HEK293 (cell line): Measurements from ENCODE around the gene IGSF21.

Source experiments
- CTCF ChIA-PET: fragments of 350-600 bp; formaldehyde crosslinking; extraction: SDS; loops from one replicate; lab custom pipeline; 2021; ENCODE audit warnings: antibody characterized with exemption; lab: Yijun Ruan, JAX
- POLR2A ChIA-PET: fragments of 300-600 bp; formaldehyde crosslinking; extraction: SDS; loops from one replicate; lab custom pipeline; 2020; ENCODE audit warnings: antibody characterized with exemption, inconsistent platforms; lab: Yijun Ruan, JAX
- H3K27ac ChIP-seq: fragments of 200-500 bp; sonication (Bioruptor generic); 2 replicates; pipeline ENCODE4 v1.5.1; 2014; ENCODE audit warnings: low read depth, low read length, control low read depth, inconsistent platforms; ENCODE audit errors: extremely low read depth
- H3K36me3 ChIP-seq, 2 experiments: fragments of 200-500 bp in 1 of 2; sonication (Bioruptor generic) in 1 of 2; 1 replicate in 1 of 2; 2 replicates in 1 of 2; pipeline ENCODE4 v1.5.1; 2014 to 2017; ENCODE audit warnings: inconsistent platforms in 2 of 2, low read length in 2 of 2; ENCODE audit not compliant: control insufficient read depth in 2 of 2, insufficient read depth in 1 of 2
- H3K4me1 ChIP-seq: fragments of 200-500 bp; sonication (Bioruptor generic); 2 replicates; pipeline ENCODE4 v1.5.1; 2014; ENCODE audit warnings: mild to moderate bottlenecking, low read length, inconsistent platforms; ENCODE audit not compliant: control insufficient read depth, insufficient read depth
- H3K4me3 ChIP-seq: 2 replicates; pipeline ENCODE4 v1.5.1; 2011; ENCODE audit warnings: low read depth, mild to moderate bottlenecking, control low read depth, low read length, moderate library complexity
- H3K9me3 ChIP-seq: fragments of 200-500 bp; sonication (Bioruptor generic); 2 replicates; pipeline ENCODE4 v1.5.1; 2014; ENCODE audit warnings: low read depth, low read length, inconsistent platforms; ENCODE audit not compliant: control insufficient read depth, insufficient read depth
- CTCF ChIP-seq: fragments of 450-650 bp; formaldehyde crosslinking; IDR thresholded peaks from 2 replicates; pipeline ENCODE4 v1.5.1; 2016; ENCODE audit warnings: missing biosample characterization, missing genetic modification characterization
- EGR2 ChIP-seq: fragments of 450-650 bp; formaldehyde crosslinking; IDR thresholded peaks from 2 replicates; pipeline ENCODE4 v1.5.1; 2016; ENCODE audit warnings: low read depth, missing biosample characterization, missing genetic modification characterization
- GLI2 ChIP-seq: fragments of 450-650 bp; formaldehyde crosslinking; IDR thresholded peaks from 2 replicates; pipeline ENCODE4; 2017; ENCODE audit warnings: missing biosample characterization, missing genetic modification characterization, low read depth, borderline replicate concordance
- GLIS1 ChIP-seq: fragments of 450-650 bp; formaldehyde crosslinking; IDR thresholded peaks from 2 replicates; pipeline ENCODE4 v1.5.1; 2016; ENCODE audit warnings: missing biosample characterization, missing genetic modification characterization
- HOXD13 ChIP-seq: sonication (generic); formaldehyde crosslinking; IDR thresholded peaks from 2 replicates; pipeline ENCODE4 v1.8.0; 2022; ENCODE audit warnings: missing genetic modification reagents, borderline replicate concordance
- SP7 ChIP-seq: fragments of 450-650 bp; formaldehyde crosslinking; IDR thresholded peaks from 2 replicates; pipeline ENCODE4 v1.5.1; 2016; ENCODE audit warnings: missing biosample characterization, missing genetic modification characterization
- TCF7L2 ChIP-seq: IDR thresholded peaks from 2 replicates; pipeline ENCODE4 v1.6.1; 2011; ENCODE audit warnings: low read depth, mild to moderate bottlenecking, inconsistent platforms, low read length, moderate library complexity, borderline replicate concordance
- ZBTB17 ChIP-seq: fragments of 450-650 bp; formaldehyde crosslinking; IDR thresholded peaks from 2 replicates; pipeline ENCODE4 v1.5.1; 2016; ENCODE audit warnings: missing biosample characterization, missing genetic modification characterization
- ZBTB44 ChIP-seq: fragments of 450-650 bp; IDR thresholded peaks from 2 replicates; pipeline ENCODE4 v1.5.1; 2018; ENCODE audit warnings: missing biosample characterization, mild to moderate bottlenecking, missing genetic modification characterization
- ZBTB7A ChIP-seq: fragments of 450-650 bp; formaldehyde crosslinking; IDR thresholded peaks from 2 replicates; pipeline ENCODE4 v1.5.1; 2016; ENCODE audit warnings: low read depth, missing biosample characterization, missing genetic modification characterization
- ZBTB8A ChIP-seq: fragments of 450-650 bp; formaldehyde crosslinking; IDR thresholded peaks from 2 replicates; pipeline ENCODE4 v1.5.1; 2016; ENCODE audit warnings: missing biosample characterization, missing genetic modification characterization
- ZFHX2 ChIP-seq: fragments of 450-650 bp; formaldehyde crosslinking; conservative IDR thresholded peaks from 2 replicates; pipeline ENCODE4 v1.5.1; 2016; ENCODE audit warnings: missing biosample characterization, missing genetic modification characterization
- ZFP3 ChIP-seq: fragments of 450-650 bp; formaldehyde crosslinking; IDR thresholded peaks from 2 replicates; pipeline ENCODE4 v1.5.1; 2016; ENCODE audit warnings: low read depth, missing biosample characterization, missing genetic modification characterization
- ZNF114 ChIP-seq: fragments of 450-650 bp; formaldehyde crosslinking; IDR thresholded peaks from 2 replicates; pipeline ENCODE4 v1.5.0; 2017; ENCODE audit warnings: missing biosample characterization, missing genetic modification characterization
- ZNF169 ChIP-seq: fragments of 450-650 bp; formaldehyde crosslinking; IDR thresholded peaks from 2 replicates; pipeline ENCODE4 v1.5.1; 2016; ENCODE audit warnings: missing biosample characterization, missing genetic modification characterization
- ZNF174 ChIP-seq: fragments of 450-650 bp; formaldehyde crosslinking; IDR thresholded peaks from 2 replicates; pipeline ENCODE4 v1.5.0; 2017; ENCODE audit warnings: missing biosample characterization, mild to moderate bottlenecking, missing genetic modification characterization
- ZNF184 ChIP-seq: fragments of 450-650 bp; IDR thresholded peaks from 2 replicates; pipeline ENCODE4 v1.5.1; 2018; ENCODE audit warnings: missing biosample characterization, mild to moderate bottlenecking, missing genetic modification characterization
- ZNF324 ChIP-seq: fragments of 450-650 bp; formaldehyde crosslinking; IDR thresholded peaks from 2 replicates; pipeline ENCODE4 v1.5.1; 2016; ENCODE audit warnings: missing biosample characterization, missing genetic modification characterization
- ZNF37A ChIP-seq: fragments of 450-650 bp; IDR thresholded peaks from 2 replicates; pipeline ENCODE4 v1.5.1; 2018; ENCODE audit warnings: missing biosample characterization, missing genetic modification characterization
- ZNF404 ChIP-seq: fragments of 450-650 bp; formaldehyde crosslinking; IDR thresholded peaks from 2 replicates; pipeline ENCODE4 v1.5.1; 2017; ENCODE audit warnings: missing biosample characterization, missing genetic modification characterization
- ZNF423 ChIP-seq: fragments of 450-650 bp; formaldehyde crosslinking; IDR thresholded peaks from 2 replicates; pipeline ENCODE4 v1.5.1; 2016; ENCODE audit warnings: missing biosample characterization, missing genetic modification characterization
- ZNF433 ChIP-seq: fragments of 450-650 bp; formaldehyde crosslinking; IDR thresholded peaks from 2 replicates; pipeline ENCODE4 v1.5.1; 2016; ENCODE audit warnings: missing biosample characterization, missing genetic modification characterization, low read depth
- ZNF473 ChIP-seq: fragments of 450-650 bp; formaldehyde crosslinking; IDR thresholded peaks from 2 replicates; pipeline ENCODE4 v1.5.1; 2017; ENCODE audit warnings: missing biosample characterization, missing genetic modification characterization
- ZNF548 ChIP-seq: fragments of 450-650 bp; formaldehyde crosslinking; IDR thresholded peaks from 2 replicates; pipeline ENCODE4 v1.5.1; 2016; ENCODE audit warnings: missing biosample characterization, missing genetic modification characterization
- ZNF654 ChIP-seq: fragments of 450-650 bp; formaldehyde crosslinking; IDR thresholded peaks from 2 replicates; pipeline ENCODE4 v1.5.1; 2016; ENCODE audit warnings: low read depth, missing biosample characterization, missing genetic modification characterization
- ZNF701 ChIP-seq: fragments of 450-650 bp; formaldehyde crosslinking; IDR thresholded peaks from 2 replicates; pipeline ENCODE4 v1.5.1; 2016; ENCODE audit warnings: missing biosample characterization, missing genetic modification characterization
- ZNF777 ChIP-seq: fragments of 450-650 bp; formaldehyde crosslinking; IDR thresholded peaks from 2 replicates; pipeline ENCODE4 v1.5.1; 2017; ENCODE audit warnings: missing biosample characterization, missing genetic modification characterization, borderline replicate concordance
- ZSCAN16 ChIP-seq: fragments of 450-650 bp; formaldehyde crosslinking; IDR thresholded peaks from 2 replicates; pipeline ENCODE4 v1.5.1; 2016; ENCODE audit warnings: missing biosample characterization, missing genetic modification characterization

IGSF21 gene

DNA sequence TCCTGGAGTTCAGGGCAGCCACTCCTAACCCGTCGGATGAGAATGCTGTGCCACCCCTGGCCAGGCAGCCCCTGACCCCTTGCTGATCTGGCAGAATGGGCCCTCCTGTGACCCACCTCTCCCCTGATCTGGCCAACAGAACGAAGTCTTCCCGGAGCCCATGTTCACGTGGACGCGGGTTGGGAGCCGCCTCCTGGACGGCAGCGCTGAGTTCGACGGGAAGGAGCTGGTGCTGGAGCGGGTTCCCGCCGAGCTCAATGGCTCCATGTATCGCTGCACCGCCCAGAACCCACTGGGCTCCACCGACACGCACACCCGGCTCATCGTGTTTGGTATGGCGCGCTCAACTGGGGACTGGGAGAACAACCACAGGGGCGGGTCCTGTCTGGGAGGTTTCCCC, 269.1 kb downstream of the IGSF21 start (continued):
- TF ChIP-seq ZFP3 (tag by site-specific recombination): no peak
- no peak for TF ChIP-seq ZBTB8A (tag by site-specific recombination)
- no peak for TF ChIP-seq ZBTB17 (tag by site-specific recombination)
- no peak for TF ChIP-seq ZNF548 (tag by site-specific recombination)
- no peak for TF ChIP-seq ZNF37A (tag by site-specific recombination)

DNA sequence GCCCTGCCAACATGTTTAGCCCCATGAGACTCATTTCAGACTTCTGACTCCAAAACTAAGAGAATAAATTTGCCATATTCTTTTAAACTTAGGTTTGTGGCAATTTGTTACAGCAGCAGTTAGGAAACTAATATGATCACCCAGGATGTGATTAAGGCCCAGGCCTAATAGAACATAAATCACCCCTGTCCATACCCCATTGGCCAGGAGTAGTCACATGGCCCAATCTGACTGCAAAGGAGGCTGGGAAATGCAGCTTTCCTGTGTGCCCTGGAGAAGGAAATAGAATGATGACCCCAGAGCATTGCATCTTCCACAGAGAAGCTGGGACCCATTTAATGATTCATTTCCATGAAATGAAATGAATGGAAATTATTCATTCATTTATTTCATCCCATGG, 272.7 kb downstream of the IGSF21 start:
- ChIA-PET CTCF (no interaction called here), POLR2A (no interaction called here)
- Histone ChIP-seq H3K4me1 (no peaks in the 10 kb centered on the region), H3K36me3 (no peaks in the 10 kb centered on the region), H3K27ac (no peak overlapping the region), H3K4me3 (no peak overlapping the region), H3K9me3 (no peaks in the 10 kb centered on the region)
- TF ChIP-seq HOXD13 (CRISPR knock-in tag) (no peak), ZBTB8A (tag by site-specific recombination) (no peak)

DNA sequence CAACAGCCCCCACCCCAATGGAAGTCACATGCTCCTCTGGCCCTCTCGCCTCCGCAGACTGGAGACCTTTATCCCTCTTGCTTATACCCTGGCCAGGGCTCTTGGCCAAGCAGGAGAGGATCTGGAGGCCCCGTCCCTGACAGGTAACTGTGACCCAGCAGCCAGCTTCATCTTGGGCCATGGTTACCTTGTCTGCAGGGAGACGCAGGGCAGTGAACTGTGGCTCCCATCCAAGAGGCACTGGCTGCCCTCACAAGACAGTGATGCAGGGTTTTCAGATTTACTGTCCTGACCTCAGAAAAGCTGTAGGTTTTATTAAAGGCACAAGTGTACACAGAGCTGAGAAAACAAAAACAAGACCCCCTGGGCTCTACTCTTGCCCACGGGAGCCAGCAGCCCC, 276.5 kb downstream of the IGSF21 start:
- Histone ChIP-seq H3K4me1 (no peaks in the 10 kb centered on the region), H3K4me3 (no peak overlapping the region), H3K9me3 (no peaks in the 10 kb centered on the region), H3K27ac (no peak overlapping the region), H3K36me3 (no peaks in the 10 kb centered on the region)
- POLR2A ChIA-PET: no interaction called here
- no peak for TF ChIP-seq ZNF654 (tag by site-specific recombination)
- no peak for TF ChIP-seq CTCF (tag by site-specific recombination)
- TF ChIP-seq ZNF324 (tag by site-specific recombination): no peak
- no peak for TF ChIP-seq ZNF404 (tag by site-specific recombination)
- no peak for TF ChIP-seq ZNF174 (tag by site-specific recombination)
- TF ChIP-seq ZSCAN16 (tag by site-specific recombination): no peak
- no peak for TF ChIP-seq GLIS1 (tag by site-specific recombination)
- no peak for TF ChIP-seq ZNF37A (tag by site-specific recombination)
- no peak for TF ChIP-seq SP7
- TF ChIP-seq GLI2 (tag by site-specific recombination): no peak
- CTCF ChIA-PET: interaction anchor here (0.7 kb wide), 1 partner anchor 42 kb away, joined by 3 read pairs; no protein-coding TSS in a partner anchor

GRCh38 chr1:18384471-18384870, 276.9 kb downstream of the IGSF21 start:
- Histone ChIP-seq H3K27ac (no peak overlapping the region), H3K4me1 (no peaks in the 10 kb centered on the region), H3K4me3 (no peak overlapping the region), H3K36me3 (no peaks in the 10 kb centered on the region), H3K9me3 (no peaks in the 10 kb centered on the region)
- CTCF ChIA-PET: interaction anchor here (0.7 kb wide), 1 partner anchor 43 kb away, joined by 3 read pairs; no protein-coding TSS in a partner anchor
- POLR2A ChIA-PET: no interaction called here
- TF ChIP-seq ZNF433 (tag by site-specific recombination): no peak
- peak; percentile 46; the same call in 1 of the 2 replicates for TF ChIP-seq ZFHX2 (tag by site-specific recombination)
- no peak for TF ChIP-seq ZBTB44 (tag by site-specific recombination)
- TF ChIP-seq ZNF423 (tag by site-specific recombination): no peak
- no peak for TF ChIP-seq ZNF473
- no peak for TF ChIP-seq TCF7L2
- TF ChIP-seq ZBTB7A (tag by site-specific recombination): no peak
- no peak for TF ChIP-seq ZNF114 (tag by site-specific recombination)
- no peak for TF ChIP-seq ZNF184 (tag by site-specific recombination)
- no peak for TF ChIP-seq ZNF37A (tag by site-specific recombination)
- TF ChIP-seq ZNF777 (tag by site-specific recombination): no peak
- TF ChIP-seq ZNF701 (tag by site-specific recombination): no peak
- peak; percentile 35; the same call in 1 of the 2 replicates for TF ChIP-seq EGR2 (tag by site-specific recombination)
- no peak for TF ChIP-seq ZNF169 (tag by site-specific recombination)
